CD14-positive monocyte (primary cell): ENCODE measurements around the gene CSH2. TPM values are rescaled to one million over a fixed set of nuclear protein-coding genes. Genes with fewer than 3 reads are reported as not detected.
A peak's percentile ranks its signal among the peaks of the same experiment; 100 is the strongest.
"Not testable (repeated sequence)": the region's sequence is repeated elsewhere in the genome, so short reads cannot be mapped to it uniquely, and the experiment has no call there.

Experiments used
- DNase-seq, 3 donors: peaks; one replicate each; pipeline ENCODE4 v3.0.0-alpha.2; 2011 to 2022
- H2AFZ ChIP-seq: 2 replicates; pipeline ENCODE4 v1.6.0; 2012; ENCODE audit warnings: mild to moderate bottlenecking, low read depth, low read length, inconsistent platforms; ENCODE audit not compliant: insufficient read depth, poor library complexity, severe bottlenecking
- H3K27ac ChIP-seq, 2 donors: 1 replicate in 1 of 2; 2 replicates in 1 of 2; pipeline ENCODE4 v1.5.1; 2012 to 2013; ENCODE audit warnings: low read length in 2 of 2, control low read depth in 1 of 2, inconsistent platforms in 1 of 2, low read depth in 1 of 2, mild to moderate bottlenecking in 1 of 2
- H3K27me3 ChIP-seq, 2 donors: one replicate each; pipeline versions ENCODE4 v1.6.0 to v1.6.1; 2011 to 2013; ENCODE audit warnings: low read length in 2 of 2; ENCODE audit not compliant: control insufficient read depth in 2 of 2, insufficient read depth in 2 of 2
- H3K36me3 ChIP-seq, 2 donors: replicated peaks in 1 of 2; 1 replicate in 1 of 2; 2 replicates in 1 of 2; pipeline versions ENCODE4 v1.5.1 to v1.6.1; 2012 to 2013; ENCODE audit warnings: low read length in 2 of 2, control low read depth in 1 of 2, inconsistent platforms in 1 of 2, mild to moderate bottlenecking in 1 of 2; ENCODE audit not compliant: insufficient read depth in 2 of 2, control insufficient read depth in 1 of 2
- H3K4me1 ChIP-seq, 2 donors: 1 replicate in 1 of 2; 2 replicates in 1 of 2; pipeline versions ENCODE4 v1.5.1 to v1.6.1; 2012 to 2013; ENCODE audit warnings: low read length in 2 of 2, control low read depth in 1 of 2, inconsistent platforms in 1 of 2, mild to moderate bottlenecking in 1 of 2, moderate library complexity in 1 of 2; ENCODE audit not compliant: insufficient read depth in 2 of 2, control insufficient read depth in 1 of 2
- H3K4me2 ChIP-seq: replicated peaks from 2 replicates; pipeline ENCODE3; 2012; ENCODE audit warnings: low read length, moderate library complexity, mild to moderate bottlenecking; ENCODE audit not compliant: poor library complexity, severe bottlenecking; ENCODE audit errors: extremely low read depth
- H3K4me3 ChIP-seq, 3 experiments: fragments of 200-600 bp in 1 of 3; sonication (generic) in 1 of 3; replicated peaks in 1 of 3; 1 replicate in 2 of 3; 2 replicates in 1 of 3; pipeline ENCODE4 v1.5.1; 2011 to 2013; ENCODE audit warnings: low read length in 3 of 3, mild to moderate bottlenecking in 3 of 3, control low read depth in 2 of 3, low read depth in 2 of 3, inconsistent platforms in 1 of 3, moderate library complexity in 1 of 3
- H3K79me2 ChIP-seq: 2 replicates; pipeline ENCODE4 v1.6.0; 2012; ENCODE audit warnings: mild to moderate bottlenecking, control low read depth, inconsistent platforms, low read length, moderate library complexity; ENCODE audit not compliant: insufficient read depth
- H3K9ac ChIP-seq: 2 replicates; pipeline ENCODE4 v1.6.0; 2017; ENCODE audit warnings: low read length, mild to moderate bottlenecking; ENCODE audit not compliant: insufficient read depth, poor library complexity, severe bottlenecking
- H3K9me3 ChIP-seq, 2 donors: replicated peaks in 1 of 2; 1 replicate in 1 of 2; 2 replicates in 1 of 2; pipeline versions ENCODE4 v1.5.1 to v1.6.1; 2012 to 2013; ENCODE audit warnings: low read length in 2 of 2, control low read depth in 1 of 2; ENCODE audit not compliant: control insufficient read depth in 1 of 2, insufficient read depth in 1 of 2
- H4K20me1 ChIP-seq: 2 replicates; pipeline ENCODE4 v1.6.0; 2012; ENCODE audit warnings: mild to moderate bottlenecking, low read length, control low read depth, moderate library complexity; ENCODE audit not compliant: insufficient read depth
- H3K27ac Mint-ChIP-seq, 7 donors: one replicate each; pipeline ENCODE4 v1.8.0; 2020; ENCODE audit warnings: mild to moderate bottlenecking in 7 of 7, mixed read lengths in 7 of 7, moderate library complexity in 6 of 7, inconsistent platforms in 2 of 7
- H3K27me3 Mint-ChIP-seq, 3 donors: one replicate each; pipeline ENCODE4 v1.8.0; 2021 to 2022; ENCODE audit warnings: low read depth in 3 of 3, mild to moderate bottlenecking in 3 of 3, mixed read lengths in 3 of 3, moderate library complexity in 3 of 3, inconsistent platforms in 1 of 3
- H3K36me3 Mint-ChIP-seq, 2 donors: one replicate each; pipeline ENCODE4 v1.8.0; 2020; ENCODE audit warnings: mixed read lengths in 2 of 2, inconsistent platforms in 1 of 2, mild to moderate bottlenecking in 1 of 2
- H3K4me1 Mint-ChIP-seq: one replicate; pipeline ENCODE4 v1.8.0; 2020; ENCODE audit warnings: mild to moderate bottlenecking, mixed read lengths
- H3K4me3 Mint-ChIP-seq, 2 donors: one replicate each; pipeline ENCODE4 v1.8.0; 2020; ENCODE audit warnings: mild to moderate bottlenecking in 2 of 2, mixed read lengths in 2 of 2, moderate library complexity in 1 of 2
- H3K9me3 Mint-ChIP-seq, 7 donors: one replicate each; pipeline ENCODE4 v1.8.0; 2020 to 2022; ENCODE audit warnings: mixed read lengths in 7 of 7, mild to moderate bottlenecking in 6 of 7, moderate library complexity in 6 of 7, inconsistent platforms in 2 of 7
- WGBS: methylation state at CpG from one replicate; pipeline ENCODE4 v1.1.5; 2013; ENCODE audit warnings: missing lambda C conversion rate; ENCODE audit not compliant: insufficient coverage; 5-methylcytosine and 5-hydroxymethylcytosine counted together
- intact Hi-C, 2 donors: fragments of 100-400 bp; cut with micrococcal nuclease; formaldehyde crosslinking; loops; one replicate each; pipeline versions ENCODE4 v1.15.0 to v1.15.1; 2023
- polyA minus RNA-seq: library from RNA; depleted of rRNA, polyadenylated mRNA; stranded (reverse); fragments of >200 nt; gene quantifications from 2 replicates; pipeline ENCODE4 v1.2.3, GENCODE V29; 2012
- polyA plus RNA-seq, 3 donors: library from polyadenylated mRNA; depleted of rRNA in 1 of 3; unstranded in 2 of 3; stranded (reverse) in 1 of 3; fragments of 300-500 nt in 2 of 3; fragments of >200 nt in 1 of 3; fragmentation: Illumina TruSeq in 2 of 3; gene quantifications; 1 replicate in 2 of 3; 2 replicates in 1 of 3; pipeline ENCODE4 v1.2.3, GENCODE V29; 2012 to 2021
- total RNA-seq, 12 experiments: library from RNA in 1 of 12; stranded (reverse) in 1 of 12; fragments of 120-200 nt in 1 of 12; gene quantifications; one replicate each; pipeline ENCODE4 v1.2.4 and lab custom pipeline; 2013 to 2026; ENCODE audit warnings: mixed read lengths in 6 of 12, inconsistent platforms in 1 of 12

The CSH2 gene
- not detected for total RNA-seq (2013)
- polyA plus RNA-seq: not detected
- 0.28 TPM in 1 of 2 replicates, not detected in the other for polyA minus RNA-seq
- 0 to 0.15 (median 0) reads per million in 11 experiments for total RNA-seq (lab: John Stamatoyannopoulos, UW)

GRCh38 chr17:63873577-63873976 lies at the start of gene CSH2:
Gene CSH2 (minus strand): TSS chr17:63873677. CDS start chr17:63873614, 63 bp downstream.
- H3K4me1 Mint-ChIP-seq, H3K4me1 ChIP-seq, H3K27ac ChIP-seq, H3K4me3 Mint-ChIP-seq, H3K79me2 ChIP-seq, H3K9me3 Mint-ChIP-seq, H3K9ac ChIP-seq, H3K4me3 ChIP-seq, H2AFZ ChIP-seq, intact Hi-C loops, DNase-seq, H4K20me1 ChIP-seq, H3K4me2 ChIP-seq, H3K36me3 Mint-ChIP-seq, H3K27ac Mint-ChIP-seq, H3K27me3 Mint-ChIP-seq, H3K36me3 ChIP-seq, H3K27me3 ChIP-seq, H3K9me3 ChIP-seq: not testable (repeated sequence)
- WGBS: no CpG with 5 or more reads among the region's 7 CpGs

GRCh38 chr17:63922402-63922801 lies 48.9 kb upstream of the CSH2 start:
- peak overlapping the region; percentile 41 for H2AFZ ChIP-seq
- H3K4me3 ChIP-seq, H3K36me3 ChIP-seq, H3K27ac ChIP-seq, H4K20me1 ChIP-seq, DNase-seq, H3K79me2 ChIP-seq, H3K9me3 ChIP-seq, H3K9me3 Mint-ChIP-seq, H3K27me3 ChIP-seq, H3K36me3 Mint-ChIP-seq, H3K4me1 ChIP-seq, H3K27me3 Mint-ChIP-seq, H3K4me2 ChIP-seq, H3K9ac ChIP-seq: not testable (repeated sequence)
- Mint-ChIP-seq H3K27ac (peak overlapping the region in 2 of 7 donors; percentile 54 to 66), H3K4me3 (peak overlapping the region; percentile 18 to 80), H3K4me1 (peaks cover 15% of the 10 kb centered on the region)
- intact Hi-C loops: loop anchor here in 1 of 2 donors (10.0 kb wide), 1 partner anchor 362 kb away; no protein-coding TSS in a partner anchor
- 21% methylated on average over 6 of the region's 9 CpGs for WGBS

GRCh38 chr17:63920779-63921178 lies 47.3 kb upstream of the CSH2 start:
- H3K9me3 Mint-ChIP-seq, H3K36me3 ChIP-seq, H3K4me3 ChIP-seq, H3K27ac ChIP-seq, H3K36me3 Mint-ChIP-seq, H3K4me1 ChIP-seq, DNase-seq, H3K27me3 Mint-ChIP-seq, H3K9me3 ChIP-seq, H4K20me1 ChIP-seq, H3K4me2 ChIP-seq, H3K27ac Mint-ChIP-seq, H3K4me3 Mint-ChIP-seq, H3K27me3 ChIP-seq, H3K79me2 ChIP-seq, H3K9ac ChIP-seq, H2AFZ ChIP-seq: not testable (repeated sequence)
- intact Hi-C loops: loop anchor here in 1 of 2 donors (10.0 kb wide), 1 partner anchor 364 kb away; no protein-coding TSS in a partner anchor
- 100% methylated on average over 3 of the region's 5 CpGs for WGBS
- H3K4me1 Mint-ChIP-seq: peaks cover 20% of the 10 kb centered on the region

- not testable (repeated sequence) for H3K4me2 ChIP-seq, H3K27ac ChIP-seq, H3K79me2 ChIP-seq, H3K27me3 ChIP-seq, H4K20me1 ChIP-seq, H3K36me3 ChIP-seq, DNase-seq, H3K4me3 Mint-ChIP-seq, H3K9me3 Mint-ChIP-seq, H3K36me3 Mint-ChIP-seq, H3K4me1 ChIP-seq, H3K9me3 ChIP-seq, H2AFZ ChIP-seq, H3K27me3 Mint-ChIP-seq, H3K4me3 ChIP-seq, H3K9ac ChIP-seq
- WGBS: no CpG with 5 or more reads among the region's 6 CpGs
- Mint-ChIP-seq H3K4me1 (peaks cover 24% of the 10 kb centered on the region), H3K27ac (peak overlapping the region in 2 of 7 donors; percentile 4 to 12)
- intact Hi-C loops: loop anchor here in 1 of 2 donors (10.0 kb wide), 1 partner anchor 365 kb away; no protein-coding TSS in a partner anchor
These were observed 46.6 kb upstream of the CSH2 start for GRCh38 chr17:63920050-63920449.
